22Rv1 (cell line): Measurements from ENCODE around the gene ZNF766.
"Not testable (repeated sequence)": the region's sequence is repeated elsewhere in the genome, so short reads cannot be mapped to it uniquely, and the experiment has no call there.

ENCODE experiments used
- H3K27ac ChIP-seq: fragments of 450-650 bp; 2 replicates; pipeline ENCODE4 v1.5.1; 2017
- CTCF ChIP-seq: fragments of 450-650 bp; IDR thresholded peaks from 2 replicates; pipeline ENCODE4 v1.5.1; 2017; ENCODE audit warnings: mild to moderate bottlenecking
- ZFX ChIP-seq: fragments of 450-650 bp; IDR thresholded peaks from 2 replicates; pipeline ENCODE4 v1.6.1; 2017; ENCODE audit warnings: antibody characterized with exemption, borderline replicate concordance

Gene ZNF766

GRCh38 chr19:52277471-52277870 lies 8.1 kb downstream of the ZNF766 start:
- no peak overlapping the region for H3K27ac ChIP-seq
- TF ChIP-seq ZFX (no peak), CTCF (no peak)

GRCh38 chr19:52286256-52286655 lies 16.9 kb downstream of the ZNF766 start:
- no peak for TF ChIP-seq ZFX
- TF ChIP-seq CTCF, result no peak
- no peak overlapping the region for H3K27ac ChIP-seq

- no peak for TF ChIP-seq ZFX
- TF ChIP-seq CTCF, result no peak
- no peak overlapping the region for H3K27ac ChIP-seq
Observed at GRCh38 chr19:52291781-52292180, 22.4 kb downstream of the ZNF766 start.

GRCh38 chr19:52292946-52293345 lies 23.6 kb downstream of the ZNF766 start:
- H3K27ac ChIP-seq, result not testable (repeated sequence)

GRCh38 chr19:52296400-52296772 lies 27.0 kb downstream of the ZNF766 start:
- TF ChIP-seq CTCF (no peak), ZFX (no peak)
- peak overlapping the region; percentile 73 for H3K27ac ChIP-seq

- TF ChIP-seq CTCF (no peak), ZFX (no peak)
- peak within 1 kb of the TSS; percentile 73 for H3K27ac ChIP-seq
Observed at GRCh38 chr19:52296773-52297600, 27.6 kb downstream of the ZNF766 start, which contains the start of gene ZNF480. ZNF480 (plus strand) TSS chr19:52297169; CDS start chr19:52300413, 3,244 bp downstream.

- TF ChIP-seq CTCF, result no peak
- no peak for TF ChIP-seq ZFX
- H3K27ac ChIP-seq, result peak overlapping the region; percentile 73
Observed at GRCh38 chr19:52297601-52298364, 28.4 kb downstream of the ZNF766 start.
